Natural killer cell (primary cell): ENCODE measurements around the gene CREB1. TPM values are rescaled to one million over a fixed set of nuclear protein-coding genes. Genes with fewer than 3 reads are reported as not detected.
A peak's percentile ranks its signal among the peaks of the same experiment; 100 is the strongest.

Source experiments
- ATAC-seq, 3 donors: fragments of 150-1000 bp in 2 of 3; fragments of 200-7000 bp in 1 of 3; cut with Tn5 transposase; 1 replicate in 1 of 3; 2 replicates in 2 of 3; pipeline ENCODE4 v1.10.0; 2021; ENCODE audit warnings: mild to moderate bottlenecking in 2 of 3, moderate library complexity in 2 of 3
- DNase-seq, 2 donors: peaks; one replicate each; pipeline versions ENCODE4 v3.0.0 to v3.0.0-alpha.2; 2013 to 2021; ENCODE audit warnings: mixed read lengths in 1 of 2
- H3K27ac ChIP-seq: one replicate; pipeline ENCODE4 v1.5.1; 2013; ENCODE audit warnings: mild to moderate bottlenecking, low read length
- H3K27me3 ChIP-seq: one replicate; pipeline ENCODE4 v1.6.1; 2013; ENCODE audit warnings: low read length; ENCODE audit not compliant: control insufficient read depth, insufficient read depth
- H3K36me3 ChIP-seq: one replicate; pipeline ENCODE4 v1.6.1; 2013; ENCODE audit warnings: low read length; ENCODE audit not compliant: control insufficient read depth, insufficient read depth
- H3K4me1 ChIP-seq: one replicate; pipeline ENCODE4 v1.6.1; 2013; ENCODE audit warnings: low read length; ENCODE audit not compliant: control insufficient read depth, insufficient read depth
- H3K4me3 ChIP-seq: one replicate; pipeline ENCODE4 v1.5.1; 2013; ENCODE audit warnings: low read length
- H3K9me3 ChIP-seq: one replicate; pipeline ENCODE4 v1.6.1; 2013; ENCODE audit warnings: low read length; ENCODE audit not compliant: control insufficient read depth, insufficient read depth
- H3K27ac Mint-ChIP-seq, 2 donors: one replicate each; pipeline ENCODE4 v1.8.0; 2022; ENCODE audit warnings: mild to moderate bottlenecking in 2 of 2, mixed read lengths in 2 of 2, moderate library complexity in 1 of 2
- H3K27me3 Mint-ChIP-seq, 2 donors: one replicate each; pipeline ENCODE4 v1.8.0; 2022; ENCODE audit warnings: low read depth in 2 of 2, mixed read lengths in 2 of 2
- H3K36me3 Mint-ChIP-seq: one replicate; pipeline ENCODE4 v1.8.0; 2022; ENCODE audit warnings: mixed read lengths
- H3K4me1 Mint-ChIP-seq, 2 donors: one replicate each; pipeline ENCODE4 v1.8.0; 2022; ENCODE audit warnings: mixed read lengths in 2 of 2
- H3K4me3 Mint-ChIP-seq: one replicate; pipeline ENCODE4 v1.8.0; 2022; ENCODE audit warnings: mild to moderate bottlenecking, moderate library complexity, mixed read lengths
- H3K9me3 Mint-ChIP-seq, 2 donors: one replicate each; pipeline ENCODE4 v1.8.0; 2022; ENCODE audit warnings: mixed read lengths in 2 of 2
- CTCF ChIP-seq: fragments of 200-600 bp; IDR thresholded peaks from one replicate; pipeline ENCODE4 v1.8.0; 2022; ENCODE audit warnings: antibody characterized with exemption
- WGBS: methylation state at CpG from one replicate; pipeline ENCODE4 v1.1.7; 2013; ENCODE audit warnings: missing lambda C conversion rate; ENCODE audit not compliant: insufficient coverage; 5-methylcytosine and 5-hydroxymethylcytosine counted together
- intact Hi-C: fragments of 100-400 bp; cut with micrococcal nuclease; formaldehyde crosslinking; loops from one replicate; pipeline ENCODE4 v1.14.2; 2022
- total RNA-seq, 4 donors: library from RNA; stranded (reverse); fragments of 120-200 nt in 1 of 4; gene quantifications; one replicate each; pipeline versions ENCODE4 v1.2.3 to v1.2.4, GENCODE V29; 2013 to 2022

CREB1 gene
- total RNA-seq, 3 donors from 2014 or later (not counting 1 experiment from before 2014, with no cell fraction given), result 88.1 to 107 (median 106) TPM

- no peaks in the 10 kb centered on the region for H3K9me3 ChIP-seq
- Mint-ChIP-seq H3K4me1 (no peaks in the 10 kb centered on the region), H3K27ac (no peak overlapping the region), H3K9me3 (no peaks in the 10 kb centered on the region), H3K27me3 (peaks cover 6 to 15% of the 10 kb centered on the region in 2 donors), H3K36me3 (no peaks in the 10 kb centered on the region), H3K4me3 (no peak overlapping the region)
- DNase-seq (no peak), ATAC-seq (no peak)
- H3K4me1 ChIP-seq, result no peaks in the 10 kb centered on the region
- WGBS, result no CpG with 5 or more reads among the region's 1 CpG
- intact Hi-C loops, result no loop called here
- no peak overlapping the region for H3K27ac ChIP-seq
- TF ChIP-seq CTCF, result no peak
- no peak overlapping the region for H3K4me3 ChIP-seq
- no peaks in the 10 kb centered on the region for H3K27me3 ChIP-seq
- no peaks in the 10 kb centered on the region for H3K36me3 ChIP-seq
Measured at GRCh38 chr2:207516206-207516605, 13.6 kb upstream of the CREB1 start.

GRCh38 chr2:207523005-207523404 is 6.8 kb upstream of the CREB1 start:
- Histone ChIP-seq H3K27me3 (no peaks in the 10 kb centered on the region), H3K4me3 (no peak overlapping the region), H3K4me1 (peaks cover 5% of the 10 kb centered on the region), H3K27ac (no peak overlapping the region), H3K36me3 (no peaks in the 10 kb centered on the region), H3K9me3 (no peaks in the 10 kb centered on the region)
- WGBS, result 98% methylated on average over 1 of the region's 1 CpG
- Mint-ChIP-seq H3K4me1 (peaks cover 17 to 21% of the 10 kb centered on the region in 2 donors), H3K36me3 (no peaks in the 10 kb centered on the region), H3K27ac (no peak overlapping the region), H3K27me3 (no peaks in the 10 kb centered on the region), H3K9me3 (no peaks in the 10 kb centered on the region), H3K4me3 (no peak overlapping the region)
- intact Hi-C loops, result loop anchor here (10.0 kb wide), 1 partner anchor 742 kb away; the partner anchor contains the start of gene PIKFYVE
- DNase-seq, result no peak
- no peak for ATAC-seq
- no peak for TF ChIP-seq CTCF

- no peak overlapping the region for H3K4me3 Mint-ChIP-seq
- DNase-seq, result peak in 1 of 2 donors; percentile 45
Measured at GRCh38 chr2:207525296-207525695, 4.5 kb upstream of the CREB1 start.

More at GRCh38 chr2:207525296-207525695, 4.5 kb upstream of the CREB1 start:
- H3K36me3 ChIP-seq, result no peaks in the 10 kb centered on the region
- Mint-ChIP-seq H3K36me3 (no peaks in the 10 kb centered on the region), H3K9me3 (no peaks in the 10 kb centered on the region), H3K4me1 (peaks cover 32 to 35% of the 10 kb centered on the region in 2 donors), H3K27me3 (no peaks in the 10 kb centered on the region), H3K27ac (peak overlapping the region; percentile 61 to 69)
- peak overlapping the region; percentile 44 for H3K27ac ChIP-seq
- H3K27me3 ChIP-seq, result no peaks in the 10 kb centered on the region
- WGBS, result no CpG with 5 or more reads among the region's 1 CpG
- no peak overlapping the region for H3K4me3 ChIP-seq
- no peak for TF ChIP-seq CTCF
- H3K4me1 ChIP-seq, result peaks cover 17% of the 10 kb centered on the region
- intact Hi-C loops, result loop anchor here (5.0 to 10.0 kb wide), 2 partner anchors 358 to 740 kb away; partner anchors contain the start of genes KLF7 and PIKFYVE
- no peaks in the 10 kb centered on the region for H3K9me3 ChIP-seq
- ATAC-seq, result no peak
